ENCODE measurements around the gene VMO1.

Gene VMO1

GRCh38 chr17:4815043-4815675, 29.0 kb upstream of the VMO1 start:
- H3K27ac ChIP-seq (ENCODE audit: low read depth in 2 of 2, low read length in 2 of 2) = no peak overlapping the region

GRCh38 chr17:4812690-4813089, 26.5 kb upstream of the VMO1 start:
- H3K36me3 ChIP-seq (ENCODE audit: control insufficient read depth in 2 of 2, insufficient read depth in 2 of 2, low read length in 2 of 2) = peaks cover 11 to 21% of the 10 kb centered on the region in 2 donors
- H3K27ac ChIP-seq (ENCODE audit: low read depth in 2 of 2, low read length in 2 of 2) = no peak overlapping the region
- H3K27me3 ChIP-seq (ENCODE audit: control insufficient read depth in 2 of 2, insufficient read depth in 2 of 2, low read length in 2 of 2) = no peaks in the 10 kb centered on the region
- no peaks in the 10 kb centered on the region for H3K9me3 ChIP-seq (ENCODE audit: control insufficient read depth in 2 of 2, low read length in 2 of 2)
- H3K4me1 ChIP-seq (ENCODE audit: control insufficient read depth in 2 of 2, insufficient read depth in 2 of 2, low read length in 2 of 2) = peaks cover 5% of the 10 kb centered on the region in 2 donors
- no peak overlapping the region for H3K9ac ChIP-seq (ENCODE audit: low read depth in 1 of 2, low read length in 2 of 2)
- H3K4me3 ChIP-seq (ENCODE audit: low read length in 2 of 2) = no peak overlapping the region

More at GRCh38 chr17:4815043-4815675, 29.0 kb upstream of the VMO1 start:
- Histone ChIP-seq H3K4me1 (ENCODE audit: control insufficient read depth in 2 of 2, insufficient read depth in 2 of 2, low read length in 2 of 2) (no peaks in the 10 kb centered on the region), H3K4me3 (ENCODE audit: low read length in 2 of 2) (no peak overlapping the region), H3K9ac (ENCODE audit: low read depth in 1 of 2, low read length in 2 of 2) (no peak overlapping the region), H3K27me3 (ENCODE audit: control insufficient read depth in 2 of 2, insufficient read depth in 2 of 2, low read length in 2 of 2) (no peaks in the 10 kb centered on the region), H3K36me3 (ENCODE audit: control insufficient read depth in 2 of 2, insufficient read depth in 2 of 2, low read length in 2 of 2) (peaks cover 16 to 25% of the 10 kb centered on the region in 2 donors), H3K9me3 (ENCODE audit: control insufficient read depth in 2 of 2, low read length in 2 of 2) (no peaks in the 10 kb centered on the region)

GRCh38 chr17:4811471-4811870, 25.3 kb upstream of the VMO1 start:
- no peak overlapping the region for H3K27ac ChIP-seq (ENCODE audit: low read depth in 2 of 2, low read length in 2 of 2)
- no peak overlapping the region for H3K4me3 ChIP-seq (ENCODE audit: low read length in 2 of 2)
- no peak overlapping the region for H3K9ac ChIP-seq (ENCODE audit: low read depth in 1 of 2, low read length in 2 of 2)
- H3K36me3 ChIP-seq (ENCODE audit: control insufficient read depth in 2 of 2, insufficient read depth in 2 of 2, low read length in 2 of 2) = peaks cover 6 to 17% of the 10 kb centered on the region in 2 donors
- H3K4me1 ChIP-seq (ENCODE audit: control insufficient read depth in 2 of 2, insufficient read depth in 2 of 2, low read length in 2 of 2) = peaks cover 6 to 8% of the 10 kb centered on the region in 2 donors
- H3K27me3 ChIP-seq (ENCODE audit: control insufficient read depth in 2 of 2, insufficient read depth in 2 of 2, low read length in 2 of 2) = no peaks in the 10 kb centered on the region
- no peaks in the 10 kb centered on the region for H3K9me3 ChIP-seq (ENCODE audit: control insufficient read depth in 2 of 2, low read length in 2 of 2)

- Histone ChIP-seq H3K9me3 (ENCODE audit: control insufficient read depth in 2 of 2, low read length in 2 of 2) (no peaks in the 10 kb centered on the region), H3K27ac (ENCODE audit: low read depth in 2 of 2, low read length in 2 of 2) (no peak overlapping the region), H3K4me3 (ENCODE audit: low read length in 2 of 2) (no peak overlapping the region), H3K4me1 (ENCODE audit: control insufficient read depth in 2 of 2, insufficient read depth in 2 of 2, low read length in 2 of 2) (peaks cover 10% of the 10 kb centered on the region in 2 donors), H3K27me3 (ENCODE audit: control insufficient read depth in 2 of 2, insufficient read depth in 2 of 2, low read length in 2 of 2) (no peaks in the 10 kb centered on the region), H3K36me3 (ENCODE audit: control insufficient read depth in 2 of 2, insufficient read depth in 2 of 2, low read length in 2 of 2) (peaks cover 6 to 16% of the 10 kb centered on the region in 2 donors), H3K9ac (ENCODE audit: low read depth in 1 of 2, low read length in 2 of 2) (no peak overlapping the region)
These were observed 24.6 kb upstream of the VMO1 start for GRCh38 chr17:4810696-4811290.

GRCh38 chr17:4808378-4808767, 22.2 kb upstream of the VMO1 start:
- no peak overlapping the region for H3K9ac ChIP-seq (ENCODE audit: low read depth in 1 of 2, low read length in 2 of 2)
- no peak overlapping the region for H3K27ac ChIP-seq (ENCODE audit: low read depth in 2 of 2, low read length in 2 of 2)
- peaks cover 0 to 7% of the 10 kb centered on the region in 2 donors for H3K36me3 ChIP-seq (ENCODE audit: control insufficient read depth in 2 of 2, insufficient read depth in 2 of 2, low read length in 2 of 2)
- H3K27me3 ChIP-seq (ENCODE audit: control insufficient read depth in 2 of 2, insufficient read depth in 2 of 2, low read length in 2 of 2) = no peaks in the 10 kb centered on the region
- H3K4me3 ChIP-seq (ENCODE audit: low read length in 2 of 2) = no peak overlapping the region
- no peaks in the 10 kb centered on the region for H3K9me3 ChIP-seq (ENCODE audit: control insufficient read depth in 2 of 2, low read length in 2 of 2)
- peaks cover 10% of the 10 kb centered on the region in 2 donors for H3K4me1 ChIP-seq (ENCODE audit: control insufficient read depth in 2 of 2, insufficient read depth in 2 of 2, low read length in 2 of 2)

GRCh38 chr17:4807605-4808377, 21.6 kb upstream of the VMO1 start:
- no peaks in the 10 kb centered on the region for H3K9me3 ChIP-seq (ENCODE audit: control insufficient read depth in 2 of 2, low read length in 2 of 2)
- H3K27me3 ChIP-seq (ENCODE audit: control insufficient read depth in 2 of 2, insufficient read depth in 2 of 2, low read length in 2 of 2) = no peaks in the 10 kb centered on the region
- peak overlapping the region; percentile 67 to 85 for H3K4me3 ChIP-seq (ENCODE audit: low read length in 2 of 2)
- H3K9ac ChIP-seq (ENCODE audit: low read depth in 1 of 2, low read length in 2 of 2) = peak overlapping the region in 1 of 2 donors; percentile 52
- H3K4me1 ChIP-seq (ENCODE audit: control insufficient read depth in 2 of 2, insufficient read depth in 2 of 2, low read length in 2 of 2) = peaks cover 10% of the 10 kb centered on the region in 2 donors
- no peak overlapping the region for H3K27ac ChIP-seq (ENCODE audit: low read depth in 2 of 2, low read length in 2 of 2)
- peaks cover 0 to 7% of the 10 kb centered on the region in 2 donors for H3K36me3 ChIP-seq (ENCODE audit: control insufficient read depth in 2 of 2, insufficient read depth in 2 of 2, low read length in 2 of 2)

- peak within 1 kb of the TSS in 1 of 2 donors; percentile 52 for H3K27ac ChIP-seq (ENCODE audit: low read depth in 2 of 2, low read length in 2 of 2)
- no peaks in the 10 kb centered on the region for H3K9me3 ChIP-seq (ENCODE audit: control insufficient read depth in 2 of 2, low read length in 2 of 2)
- no peaks in the 10 kb centered on the region for H3K27me3 ChIP-seq (ENCODE audit: control insufficient read depth in 2 of 2, insufficient read depth in 2 of 2, low read length in 2 of 2)
- H3K4me3 ChIP-seq (ENCODE audit: low read length in 2 of 2) = peak within 1 kb of the TSS; percentile 76 to 85
- H3K9ac ChIP-seq (ENCODE audit: low read depth in 1 of 2, low read length in 2 of 2) = peak within 1 kb of the TSS; percentile 58 to 73
- peaks cover 10% of the 10 kb centered on the region in 2 donors for H3K4me1 ChIP-seq (ENCODE audit: control insufficient read depth in 2 of 2, insufficient read depth in 2 of 2, low read length in 2 of 2)
- peaks cover 0 to 7% of the 10 kb centered on the region in 2 donors for H3K36me3 ChIP-seq (ENCODE audit: control insufficient read depth in 2 of 2, insufficient read depth in 2 of 2, low read length in 2 of 2)
These were observed 20.8 kb upstream of the VMO1 start, which contains the start of gene PLD2 for GRCh38 chr17:4806777-4807604. TSS of gene PLD2 (plus strand) at chr17:4807152. CDS start at chr17:4807773, 621 bp downstream.

- Histone ChIP-seq H3K9ac (ENCODE audit: low read depth in 1 of 2, low read length in 2 of 2) (peak overlapping the region; percentile 58 to 63), H3K36me3 (ENCODE audit: control insufficient read depth in 2 of 2, insufficient read depth in 2 of 2, low read length in 2 of 2) (peaks cover 0 to 5% of the 10 kb centered on the region in 2 donors), H3K4me3 (ENCODE audit: low read length in 2 of 2) (peak overlapping the region; percentile 76 to 85), H3K27ac (ENCODE audit: low read depth in 2 of 2, low read length in 2 of 2) (no peak overlapping the region), H3K4me1 (ENCODE audit: control insufficient read depth in 2 of 2, insufficient read depth in 2 of 2, low read length in 2 of 2) (peaks cover 10% of the 10 kb centered on the region in 2 donors), H3K9me3 (ENCODE audit: control insufficient read depth in 2 of 2, low read length in 2 of 2) (no peaks in the 10 kb centered on the region), H3K27me3 (ENCODE audit: control insufficient read depth in 2 of 2, insufficient read depth in 2 of 2, low read length in 2 of 2) (no peaks in the 10 kb centered on the region)
These were observed 20.3 kb upstream of the VMO1 start for GRCh38 chr17:4806456-4806776.

- no peaks in the 10 kb centered on the region for H3K27me3 ChIP-seq (ENCODE audit: control insufficient read depth in 2 of 2, insufficient read depth in 2 of 2, low read length in 2 of 2)
- peaks cover 3 to 5% of the 10 kb centered on the region in 2 donors for H3K4me1 ChIP-seq (ENCODE audit: control insufficient read depth in 2 of 2, insufficient read depth in 2 of 2, low read length in 2 of 2)
- peaks cover 4 to 16% of the 10 kb centered on the region in 2 donors for H3K36me3 ChIP-seq (ENCODE audit: control insufficient read depth in 2 of 2, insufficient read depth in 2 of 2, low read length in 2 of 2)
- no peak within 1 kb of the TSS for H3K27ac ChIP-seq (ENCODE audit: low read depth in 2 of 2, low read length in 2 of 2)
- H3K9me3 ChIP-seq (ENCODE audit: control insufficient read depth in 2 of 2, low read length in 2 of 2) = no peaks in the 10 kb centered on the region
- H3K4me3 ChIP-seq (ENCODE audit: low read length in 2 of 2) = no peak within 1 kb of the TSS
- H3K9ac ChIP-seq (ENCODE audit: low read depth in 1 of 2, low read length in 2 of 2) = no peak within 1 kb of the TSS
These were observed 16.1 kb upstream of the VMO1 start, which contains the start of gene C17orf114 for GRCh38 chr17:4802228-4802627. TSS of gene C17orf114 (minus strand) at chr17:4802328.
